Omental fat pad (tissue), 4 donors: ENCODE measurements around the gene ABCA4. TPM values are rescaled to one million over a fixed set of nuclear protein-coding genes. Genes with fewer than 3 reads are reported as not detected.

Source experiments
- ATAC-seq: fragments of 150-250 bp; one replicate; pipeline ENCODE4 v1.9.1; 2016; ENCODE audit warnings: mild to moderate bottlenecking, moderate library complexity; ENCODE audit not compliant: low FRiP score
- DNase-seq: peaks from one replicate; pipeline ENCODE4 v3.0.0-alpha.2; 2019; ENCODE audit warnings: low spot score
- CTCF ChIP-seq, 3 donors: fragments of 450-650 bp; IDR thresholded peaks; one replicate each; pipeline ENCODE4 v1.5.1; 2016 to 2017; ENCODE audit warnings: antibody characterized with exemption in 3 of 3, mild to moderate bottlenecking in 3 of 3, moderate library complexity in 2 of 3
- total RNA-seq, 4 donors: library from RNA; depleted of rRNA; stranded (reverse); fragments of >200 nt; gene quantifications; one replicate each; pipeline ENCODE4 v1.1.0, GENCODE V29; 2016

ABCA4 gene
- total RNA-seq, 4 donors from 2014 or later, result 0.37 to 0.79 (median 0.38) TPM; not detected in 1

- TF ChIP-seq CTCF (IDR thresholded peaks at IDR 0.05), result no peak
- DNase-seq (no peak), ATAC-seq (peak; percentile 48)
These were observed 157.4 kb downstream of the ABCA4 start for GRCh38 chr1:93963585-93963984.

GRCh38 chr1:93961906-93962305, 159.0 kb downstream of the ABCA4 start:
- ATAC-seq (no peak), DNase-seq (no peak)
- TF ChIP-seq CTCF (IDR thresholded peaks at IDR 0.05), result no peak

- DNase-seq, result no peak
- no peak for ATAC-seq
- no peak for TF ChIP-seq CTCF (IDR thresholded peaks at IDR 0.05)
These were observed 159.5 kb downstream of the ABCA4 start for GRCh38 chr1:93961443-93961842.

- DNase-seq (no peak), ATAC-seq (no peak)
- TF ChIP-seq CTCF (IDR thresholded peaks at IDR 0.05), result no peak
These were observed 160.3 kb downstream of the ABCA4 start for GRCh38 chr1:93960641-93961147.

GRCh38 chr1:93959413-93959812, 161.5 kb downstream of the ABCA4 start:
- no peak for TF ChIP-seq CTCF (IDR thresholded peaks at IDR 0.05)
- ATAC-seq (no peak), DNase-seq (no peak)

GRCh38 chr1:93958726-93959100, 162.2 kb downstream of the ABCA4 start:
- DNase-seq (no peak), ATAC-seq (no peak)
- no peak for TF ChIP-seq CTCF (IDR thresholded peaks at IDR 0.05)

GRCh38 chr1:93958032-93958725, 162.8 kb downstream of the ABCA4 start:
- ATAC-seq, result no peak
- no peak for TF ChIP-seq CTCF (IDR thresholded peaks at IDR 0.05)
- no peak for DNase-seq
